Measurements from ENCODE around the gene GPRC5B. TPM values are rescaled to one million over a fixed set of nuclear protein-coding genes. Genes with fewer than 3 reads are reported as not detected.
A peak's percentile ranks its signal among the peaks of the same experiment; 100 is the strongest.

The GPRC5B gene
- total RNA-seq, 8 experiments from 2014 or later = 18.4 to 97.5 (median 43.2) TPM

DNA sequence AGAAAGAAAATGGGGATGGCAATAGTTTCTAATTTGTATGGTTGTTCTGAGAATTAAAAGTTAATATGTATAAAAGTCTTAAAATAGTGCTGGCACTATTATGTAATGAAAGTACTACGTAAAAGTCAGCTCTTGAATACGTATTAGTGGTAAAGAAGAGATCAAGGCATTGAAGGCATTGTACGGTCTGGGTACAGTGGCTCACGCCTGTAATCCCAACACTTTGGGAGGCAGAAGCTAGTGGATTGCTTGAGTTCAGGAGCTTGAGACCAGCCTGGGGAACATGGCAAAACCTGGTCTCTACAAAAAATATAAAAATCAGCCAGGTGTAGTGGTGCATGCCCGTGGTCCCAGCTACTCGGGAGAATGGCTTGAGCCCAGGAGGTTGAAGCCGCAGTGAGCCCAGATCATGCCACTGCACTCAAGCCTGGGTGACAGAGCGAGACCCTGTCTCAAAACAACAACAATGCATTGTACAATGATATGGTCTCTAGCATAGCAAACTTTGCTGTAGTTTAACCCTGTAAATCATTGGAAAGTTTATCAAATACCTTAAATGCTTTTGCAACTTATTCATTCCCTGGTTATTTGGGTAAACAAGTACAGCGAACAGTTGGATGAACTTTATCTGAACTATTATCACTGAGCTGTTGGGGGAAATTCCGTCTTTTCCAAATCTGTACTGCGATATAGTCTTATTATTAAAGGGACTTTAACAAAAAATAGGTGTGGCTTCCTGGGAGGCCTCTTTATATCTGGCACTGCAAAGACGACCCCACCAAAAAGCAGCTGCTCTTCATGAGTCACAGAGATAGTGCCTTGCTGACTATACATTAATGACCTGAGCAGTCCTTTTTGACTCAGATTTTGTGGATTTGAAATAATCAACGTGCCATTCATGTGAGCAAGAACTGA is 73.6 kb downstream of the GPRC5B start:
- in situ Hi-C loops (cut with MboI; ENCODE audit: low pct_unique_long_range_greater_than_20kb in 2 of 9, low sequenced_read_pairs in 9 of 9, unreplicated experiment in 9 of 9) = no loop called here
- peak in 3 of 8 experiments; percentile 34 to 92 (median 67) for ATAC-seq (replicated peaks in 6 of 8)
- 56 to 97% (median 94%) methylated on average over 4 to 13 of the region's 13 CpGs for WGBS, 10 experiments
- H3K4me1 ChIP-seq (replicated peaks in 1 of 2) = no peaks in the 10 kb centered on the region
- no peak overlapping the region for H3K27ac ChIP-seq
- H3K4me3 ChIP-seq = no peak overlapping the region

DNA sequence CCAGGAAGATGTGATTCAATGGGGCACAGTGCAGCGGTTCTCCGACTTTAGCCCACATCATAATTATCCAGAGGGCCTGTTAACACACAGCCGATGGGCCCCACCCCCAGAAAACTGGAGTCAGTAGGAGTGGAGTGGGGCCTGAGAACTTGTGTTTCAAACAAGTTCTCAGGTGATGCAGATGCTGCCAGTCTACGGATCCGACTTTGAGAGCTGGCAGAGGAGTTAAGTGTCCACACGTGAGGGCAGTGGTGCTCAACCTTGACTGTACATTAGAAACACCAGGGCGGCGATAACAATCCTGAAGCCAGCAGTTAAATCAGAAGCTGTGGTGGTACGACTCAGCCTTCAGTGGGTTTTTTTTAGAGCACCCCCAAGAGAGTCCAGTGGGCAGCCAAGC is 75.0 kb downstream of the GPRC5B start:
- no peak for ATAC-seq (replicated peaks in 6 of 8)
- WGBS, 10 experiments = 93 to 100% (median 100%) methylated on average over 1 to 8 of the region's 9 CpGs; no CpG with 5 or more reads in 5 of the 10 experiments
- Histone ChIP-seq H3K4me3 (no peak overlapping the region), H3K27ac (no peak overlapping the region), H3K4me1 (replicated peaks in 1 of 2) (no peaks in the 10 kb centered on the region)
- in situ Hi-C loops (cut with MboI; ENCODE audit: low pct_unique_long_range_greater_than_20kb in 2 of 9, low sequenced_read_pairs in 9 of 9, unreplicated experiment in 9 of 9) = no loop called here

DNA sequence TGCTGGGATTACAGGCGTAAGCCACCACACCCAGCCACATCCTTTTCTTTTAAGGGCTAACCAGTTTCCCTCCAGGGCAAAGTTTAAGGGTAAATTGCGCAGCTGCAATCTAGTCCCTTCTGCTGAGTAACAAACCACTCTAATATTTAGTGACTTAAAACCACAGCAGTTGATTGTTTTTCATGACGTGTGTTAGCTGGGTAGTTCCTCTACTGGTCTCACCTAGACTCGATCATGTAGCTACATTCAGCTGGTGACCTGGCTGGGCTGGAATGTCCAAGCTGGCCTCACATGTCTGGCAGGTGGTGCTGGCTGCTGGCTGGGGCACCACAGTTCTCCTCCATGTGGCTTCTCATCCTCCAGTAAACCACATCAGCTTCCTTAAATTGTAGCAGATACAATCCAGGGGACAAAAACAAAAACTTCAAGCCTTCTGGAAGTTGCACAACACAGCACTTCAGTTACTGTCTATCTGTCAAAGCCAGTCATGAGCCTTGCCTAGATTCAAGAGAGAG is 75.5 kb downstream of the GPRC5B start:
- in situ Hi-C loops (cut with MboI; ENCODE audit: low pct_unique_long_range_greater_than_20kb in 2 of 9, low sequenced_read_pairs in 9 of 9, unreplicated experiment in 9 of 9) = no loop called here
- ATAC-seq (replicated peaks in 6 of 8) = no peak
- H3K27ac ChIP-seq = no peak overlapping the region

DNA sequence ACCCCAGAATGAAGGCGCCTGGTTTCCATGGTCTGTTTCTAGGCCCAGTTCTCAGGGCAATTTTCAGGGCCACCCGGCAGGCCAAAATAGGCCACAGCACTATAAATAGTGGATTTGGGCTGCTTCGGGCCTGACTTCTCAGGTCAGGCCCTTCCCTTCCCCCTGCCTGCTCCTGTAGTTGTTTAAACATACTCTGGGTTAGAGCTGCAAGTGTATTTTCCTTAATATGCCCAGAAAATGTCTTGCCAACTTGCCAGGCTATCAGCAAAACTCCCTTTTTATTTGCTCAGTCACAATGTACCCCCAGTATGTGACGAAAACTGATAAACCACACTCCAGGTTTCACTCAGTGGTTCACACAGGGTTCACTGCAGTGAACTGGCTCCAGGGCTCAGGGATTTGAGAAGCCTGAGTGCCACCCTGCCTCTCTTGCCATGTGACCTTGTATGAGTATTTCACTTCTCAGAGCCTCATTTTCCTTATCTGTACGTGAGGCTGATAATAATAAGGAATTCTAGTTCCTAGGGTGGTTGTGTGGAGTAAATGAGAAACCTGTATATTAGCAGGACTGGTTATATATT is 76.5 kb downstream of the GPRC5B start:
- no peak overlapping the region for H3K4me3 ChIP-seq
- no peak for ATAC-seq (replicated peaks in 6 of 8)
- in situ Hi-C loops (cut with MboI; ENCODE audit: low pct_unique_long_range_greater_than_20kb in 2 of 9, low sequenced_read_pairs in 9 of 9, unreplicated experiment in 9 of 9) = no loop called here
- no peaks in the 10 kb centered on the region for H3K4me1 ChIP-seq (replicated peaks in 1 of 2)
- no peak overlapping the region for H3K27ac ChIP-seq
- 47 to 93% (median 69%) methylated on average over 1 to 5 of the region's 5 CpGs; no CpG with 5 or more reads in 1 of the 10 experiments for WGBS, 10 experiments

More for the DNA sequence above, 75.5 kb downstream of the GPRC5B start:
- Histone ChIP-seq H3K4me3 (no peak overlapping the region), H3K4me1 (replicated peaks in 1 of 2) (no peaks in the 10 kb centered on the region)
- 20 to 100% (median 100%) methylated on average over 1 to 2 of the region's 4 CpGs; no CpG with 5 or more reads in 3 of the 10 experiments for WGBS, 10 experiments

Other genes starting within 250 kb of the GPRC5B start
- 10 to 100 TPM; 14.8 to 40.8 (median 24.7) TPM for gene KNOP1, start 166.6 kb downstream of the GPRC5B start, total RNA-seq
- 10 to 100 TPM in 7 of 8 experiments, 1 to 10 TPM in 1; 7.0 to 44.1 (median 27.7) TPM for gene IQCK, start 166.6 kb downstream of the GPRC5B start, total RNA-seq
- 1 to 10 TPM in 3 of 8 experiments, under 1 TPM in 1, not detected in 4; 0.50 to 2.3 (median 2.1) TPM for gene GPR139, start 189.0 kb upstream of the GPRC5B start, total RNA-seq